GM12875 (cell line): ENCODE data around the gene MAPK9.

Source experiments
- H3K4me3 ChIP-seq: one replicate; pipeline ENCODE4 v1.5.1; 2011; ENCODE audit warnings: low read depth, low read length, control low read depth
- CTCF ChIP-seq: IDR thresholded peaks from 2 replicates; pipeline ENCODE4 v1.5.1; 2011; ENCODE audit warnings: low read depth, mild to moderate bottlenecking, control low read depth, inconsistent platforms, low read length, moderate library complexity, borderline replicate concordance; ENCODE audit not compliant: insufficient read depth

The MAPK9 gene

DNA sequence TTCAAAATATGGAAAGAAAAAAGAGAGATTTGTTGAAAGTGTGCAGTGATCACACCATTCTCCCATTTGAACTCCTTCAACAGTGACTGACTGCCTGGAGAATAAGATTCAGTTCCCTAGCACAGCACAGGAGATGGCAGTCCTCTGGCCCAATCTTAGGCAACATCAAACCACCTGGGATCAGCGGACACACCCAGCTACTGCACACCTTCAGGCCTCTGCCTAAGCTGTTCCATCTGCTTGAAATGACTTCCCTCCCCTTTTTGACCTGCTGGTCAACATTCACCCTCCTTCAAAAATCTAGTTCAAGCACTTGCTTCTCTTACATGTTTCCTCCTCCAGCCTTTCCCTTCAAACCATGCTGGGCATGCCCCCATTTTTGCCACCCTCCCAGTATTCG, 4.5 kb downstream of the MAPK9 start:
- H3K4me3 ChIP-seq: no peak overlapping the region
- TF ChIP-seq CTCF: no peak

DNA sequence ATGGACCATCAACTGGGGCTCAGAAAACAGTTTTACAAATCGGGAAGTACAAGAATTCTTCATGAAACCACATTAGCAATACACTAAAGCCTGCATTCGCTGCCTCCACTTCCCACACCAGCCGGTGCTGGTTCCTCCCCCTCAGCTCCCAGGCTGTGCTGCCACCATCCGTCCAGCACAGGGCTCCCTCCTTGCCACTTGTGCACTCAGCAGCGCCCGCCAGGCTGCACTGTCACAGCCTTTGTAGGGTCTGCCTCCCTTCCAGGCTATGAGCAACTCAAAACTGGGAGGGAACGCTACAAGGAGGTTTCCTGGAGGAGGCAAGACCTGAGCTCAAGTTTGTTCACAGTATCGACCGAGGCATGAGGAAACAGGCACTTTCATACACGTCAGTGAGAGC, 7.7 kb downstream of the MAPK9 start:
- no peak overlapping the region for H3K4me3 ChIP-seq
- TF ChIP-seq CTCF: no peak

- no peak overlapping the region for H3K4me3 ChIP-seq
- TF ChIP-seq CTCF: no peak
These were observed 8.8 kb downstream of the MAPK9 start for GRCh38 chr5:180283026-180283615.

- H3K4me3 ChIP-seq: no peak overlapping the region
These were observed 9.6 kb downstream of the MAPK9 start for GRCh38 chr5:180282281-180282680.

DNA sequence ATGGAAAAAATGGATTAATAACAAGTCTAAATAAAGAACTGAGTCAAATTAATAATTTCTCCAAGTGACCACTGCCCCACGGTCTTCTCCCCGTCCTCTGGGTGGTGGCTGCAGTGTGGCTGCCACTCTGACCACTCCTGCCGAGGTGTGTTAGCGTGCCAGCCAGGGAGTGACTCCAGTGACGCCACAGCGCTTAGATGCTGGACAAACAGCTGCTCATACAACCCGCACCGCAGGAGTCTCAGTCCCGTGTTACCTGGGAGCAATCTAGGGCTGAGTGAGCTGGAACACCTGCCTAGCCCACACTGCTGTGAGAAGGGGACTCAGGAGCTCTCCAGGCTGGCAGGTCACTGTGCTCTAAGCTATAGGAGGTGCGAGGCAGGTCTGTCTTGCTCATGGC, 10.2 kb downstream of the MAPK9 start:
- TF ChIP-seq CTCF: no peak
- H3K4me3 ChIP-seq: no peak overlapping the region

More at GRCh38 chr5:180282281-180282680, 9.6 kb downstream of the MAPK9 start:
- TF ChIP-seq CTCF: no peak

GRCh38 chr5:180274695-180275094, 17.2 kb downstream of the MAPK9 start:
- no peak for TF ChIP-seq CTCF
- H3K4me3 ChIP-seq: no peak overlapping the region

- H3K4me3 ChIP-seq: no peak overlapping the region
- TF ChIP-seq CTCF: no peak
These were observed 20.7 kb downstream of the MAPK9 start for GRCh38 chr5:180271221-180271620.
